Effector CD8-positive, alpha-beta T cell (primary cell): ENCODE results near the gene RABL6.
"Not testable (repeated sequence)": the region's sequence is repeated elsewhere in the genome, so short reads cannot be mapped to it uniquely, and the experiment has no call there.

Experiments used
- DNase-seq: peaks from one replicate; lab custom pipeline; 2025; lab: John Stamatoyannopoulos, UW

The RABL6 gene

DNA sequence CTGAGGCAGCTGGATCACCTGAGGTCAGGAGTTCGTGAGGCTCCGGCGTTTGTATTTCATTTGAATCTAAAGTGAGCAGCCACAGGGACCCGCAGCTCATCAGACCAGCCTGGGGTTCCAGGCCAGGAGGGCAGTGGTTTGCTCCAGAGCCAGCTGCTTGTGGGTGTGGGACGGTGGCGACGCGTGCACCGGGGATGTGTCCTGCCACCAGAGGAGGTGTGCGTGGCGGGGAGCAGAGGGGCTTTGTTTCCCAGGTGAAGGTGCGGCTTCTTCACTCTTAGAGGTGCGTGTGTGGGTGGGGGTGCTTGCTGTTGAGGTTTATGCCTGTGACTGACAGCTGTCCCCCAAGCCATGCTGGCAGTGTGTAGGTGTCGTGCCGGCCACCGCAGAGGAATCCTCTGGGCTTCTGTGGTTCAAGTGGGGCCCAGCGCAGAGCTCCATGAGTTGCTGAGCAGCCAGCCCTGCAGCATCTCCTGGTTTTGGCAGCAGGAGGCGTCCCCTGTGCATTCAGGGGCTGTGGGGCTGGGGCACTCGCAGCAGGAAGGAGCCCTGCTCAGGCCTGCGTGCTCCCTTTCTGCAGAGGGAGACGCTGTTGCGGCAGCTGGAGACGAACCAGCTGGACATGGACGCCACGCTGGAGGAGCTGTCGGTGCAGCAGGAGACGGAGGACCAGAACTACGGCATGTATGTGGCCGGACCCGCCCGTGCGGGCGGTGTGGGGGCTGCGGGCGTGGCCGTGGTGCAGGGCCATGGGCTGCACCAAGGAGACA is 27.6 kb downstream of the RABL6 start:
- DNase-seq = no peak

DNA sequence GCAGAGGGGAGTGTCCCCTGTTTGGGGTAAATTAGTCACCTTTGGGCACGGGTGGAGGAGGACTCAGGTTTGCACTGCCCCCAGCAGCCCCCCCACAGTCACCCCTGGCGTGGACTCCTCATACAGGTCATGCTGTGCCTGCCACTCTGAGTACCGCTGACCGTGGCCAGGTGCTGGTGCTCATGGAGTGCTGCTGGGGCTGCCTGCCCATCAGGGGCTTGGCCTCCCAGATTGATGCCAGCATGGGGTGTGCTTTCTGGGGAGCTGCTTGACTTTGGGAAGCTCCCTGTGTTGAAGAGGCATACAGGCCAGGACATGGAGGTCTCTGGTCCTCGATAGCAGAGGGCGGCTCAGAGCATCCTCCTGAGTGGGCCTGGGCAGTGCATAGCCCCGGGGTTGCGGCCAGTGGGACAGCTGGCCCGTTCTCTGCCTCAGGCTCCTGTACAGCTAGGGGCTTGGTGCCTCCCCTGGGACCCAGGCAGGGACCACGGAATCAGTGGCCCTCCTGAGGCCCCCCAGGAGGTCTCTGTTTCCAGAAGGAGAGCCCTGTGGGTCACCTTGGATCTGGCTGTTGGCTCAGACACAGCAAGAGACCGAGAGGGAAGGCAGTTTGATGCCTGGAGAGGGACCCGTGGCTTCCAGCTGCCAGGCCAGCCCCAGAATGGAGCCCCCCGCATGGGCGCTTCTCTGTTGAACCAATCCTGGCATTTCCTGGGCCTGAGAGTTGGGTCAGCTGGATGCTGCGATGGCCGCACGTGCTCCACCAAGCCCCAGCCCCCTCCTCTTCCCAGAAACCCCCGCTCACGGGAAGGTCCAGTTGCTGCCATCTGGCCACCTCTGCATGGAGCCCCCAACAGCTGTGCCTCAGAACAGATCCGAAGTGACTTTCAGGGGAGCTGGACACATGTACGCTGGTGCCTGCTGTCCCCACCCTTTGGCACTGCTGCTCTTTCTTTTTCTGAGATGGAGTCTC is 28.5 kb downstream of the RABL6 start:
- DNase-seq = no peak

DNA sequence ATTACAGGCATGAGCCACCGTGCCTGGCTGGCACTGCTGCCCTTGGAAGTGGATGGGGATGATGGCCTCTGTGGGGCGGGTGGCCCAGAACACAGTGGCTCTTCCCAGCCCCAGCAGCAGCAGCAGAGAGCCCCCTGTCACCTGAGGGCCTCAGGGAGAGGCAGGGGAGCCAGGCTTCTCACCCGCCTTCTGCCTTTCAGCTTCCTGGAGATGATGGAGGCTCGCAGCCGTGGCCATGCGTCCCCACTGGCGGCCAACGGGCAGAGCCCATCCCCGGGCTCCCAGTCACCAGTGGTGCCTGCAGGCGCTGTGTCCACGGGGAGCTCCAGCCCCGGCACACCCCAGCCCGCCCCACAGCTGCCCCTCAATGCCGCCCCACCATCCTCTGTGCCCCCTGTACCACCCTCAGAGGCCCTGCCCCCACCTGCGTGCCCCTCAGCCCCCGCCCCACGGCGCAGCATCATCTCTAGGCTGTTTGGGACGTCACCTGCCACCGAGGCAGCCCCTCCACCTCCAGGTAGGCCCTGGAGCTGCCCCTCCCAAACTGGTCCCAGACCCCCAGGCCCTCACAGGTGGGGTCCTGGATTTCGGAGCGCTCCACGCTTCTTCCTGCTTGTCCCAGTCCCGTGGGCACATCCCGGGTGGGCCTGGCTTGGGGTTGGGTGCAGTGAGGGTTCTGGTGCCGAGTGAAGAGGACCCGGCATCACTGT is 29.6 kb downstream of the RABL6 start:
- DNase-seq = no peak

DNA sequence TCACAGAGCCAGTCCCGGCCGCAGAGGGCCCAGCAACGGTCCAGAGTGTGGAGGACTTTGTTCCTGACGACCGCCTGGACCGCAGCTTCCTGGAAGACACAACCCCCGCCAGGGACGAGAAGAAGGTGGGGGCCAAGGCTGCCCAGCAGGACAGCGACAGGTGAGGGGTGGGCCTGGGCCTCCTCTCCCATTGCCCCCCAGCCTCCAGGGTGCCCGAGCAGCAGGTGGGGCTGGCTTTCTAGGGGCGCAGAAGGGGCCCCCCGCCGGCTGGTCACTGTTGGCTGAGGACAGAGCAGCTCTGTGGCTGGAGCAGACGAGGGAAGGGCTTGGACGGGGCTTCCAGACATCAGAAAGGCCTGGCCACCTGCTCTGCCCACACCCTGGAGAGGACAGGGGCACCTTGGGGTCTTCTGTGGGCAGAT is 30.1 kb downstream of the RABL6 start:
- not testable (repeated sequence) for DNase-seq

DNA sequence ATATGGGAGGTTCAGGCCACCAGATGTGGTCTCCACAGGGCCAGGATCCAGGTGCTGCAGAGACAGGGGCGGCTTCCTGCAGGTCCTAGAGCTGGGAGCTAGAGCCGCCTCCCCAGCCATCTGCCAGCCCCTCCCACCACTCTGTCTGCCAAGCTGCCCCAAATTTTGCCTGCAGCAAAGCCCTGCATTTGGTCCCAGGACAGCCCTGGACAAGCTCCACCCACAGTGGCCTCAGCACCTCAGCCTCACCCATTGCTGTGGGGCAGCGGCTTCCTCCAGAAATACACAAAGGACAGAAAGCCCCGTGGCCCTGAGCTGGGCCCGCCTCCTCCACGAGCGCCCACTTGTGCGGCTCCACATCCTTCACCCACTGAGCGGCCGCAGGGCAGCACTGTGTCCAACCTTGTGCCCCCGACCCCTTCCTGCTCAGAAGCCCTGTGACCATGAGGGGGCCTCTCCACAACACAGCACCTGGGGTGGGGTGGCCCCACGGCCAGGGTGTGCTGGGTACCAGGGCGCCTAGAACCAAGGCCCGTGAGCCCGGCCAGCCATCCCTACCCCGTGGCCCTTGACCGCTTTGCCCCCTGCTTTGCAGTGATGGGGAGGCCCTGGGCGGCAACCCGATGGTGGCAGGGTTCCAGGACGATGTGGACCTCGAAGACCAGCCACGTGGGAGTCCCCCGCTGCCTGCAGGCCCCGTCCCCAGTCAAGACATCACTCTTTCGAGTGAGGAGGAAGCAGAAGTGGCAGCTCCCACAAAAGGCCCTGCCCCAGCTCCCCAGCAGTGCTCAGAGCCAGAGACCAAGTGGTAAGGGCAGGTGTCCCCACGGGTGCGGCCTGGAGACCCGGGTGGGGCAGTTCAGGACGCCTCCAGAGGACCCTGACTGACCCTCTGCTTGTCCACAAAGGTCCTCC is 30.8 kb downstream of the RABL6 start:
- no peak for DNase-seq

DNA sequence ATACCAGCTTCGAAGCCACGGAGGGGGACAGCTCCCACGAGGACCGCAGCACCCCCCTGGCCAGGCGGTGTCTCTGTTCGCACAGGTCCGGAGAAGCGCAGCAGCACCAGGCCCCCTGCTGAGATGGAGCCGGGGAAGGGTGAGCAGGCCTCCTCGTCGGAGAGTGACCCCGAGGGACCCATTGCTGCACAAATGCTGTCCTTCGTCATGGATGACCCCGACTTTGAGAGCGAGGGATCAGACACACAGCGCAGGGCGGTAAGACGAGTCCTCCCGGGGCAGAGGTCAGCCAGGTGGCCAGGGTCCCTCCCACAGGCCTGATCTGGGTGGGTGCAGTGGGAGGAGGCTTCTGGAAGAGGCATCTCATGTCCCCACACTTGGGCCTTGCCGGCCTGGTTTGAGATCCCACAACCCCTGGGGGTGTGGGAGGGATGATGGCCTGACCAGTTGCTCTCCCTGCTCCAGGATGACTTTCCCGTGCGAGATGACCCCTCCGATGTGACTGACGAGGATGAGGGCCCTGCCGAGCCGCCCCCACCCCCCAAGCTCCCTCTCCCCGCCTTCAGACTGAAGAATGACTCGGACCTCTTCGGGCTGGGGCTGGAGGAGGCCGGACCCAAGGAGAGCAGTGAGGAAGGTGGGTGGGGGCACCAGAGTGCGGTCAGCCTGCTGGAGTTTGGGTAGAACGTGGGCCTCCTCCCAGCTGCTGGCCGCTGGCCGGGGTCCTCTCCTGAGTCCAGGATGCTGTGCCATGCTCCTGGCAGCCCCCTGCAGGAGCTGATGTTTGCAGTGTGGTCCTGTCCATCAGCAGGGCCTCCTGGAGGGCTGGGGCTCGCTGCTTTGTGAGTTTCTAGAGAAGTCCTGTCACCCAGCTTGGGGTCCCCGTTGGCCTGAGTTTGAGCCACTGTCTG is 31.7 kb downstream of the RABL6 start:
- DNase-seq = no peak

DNA sequence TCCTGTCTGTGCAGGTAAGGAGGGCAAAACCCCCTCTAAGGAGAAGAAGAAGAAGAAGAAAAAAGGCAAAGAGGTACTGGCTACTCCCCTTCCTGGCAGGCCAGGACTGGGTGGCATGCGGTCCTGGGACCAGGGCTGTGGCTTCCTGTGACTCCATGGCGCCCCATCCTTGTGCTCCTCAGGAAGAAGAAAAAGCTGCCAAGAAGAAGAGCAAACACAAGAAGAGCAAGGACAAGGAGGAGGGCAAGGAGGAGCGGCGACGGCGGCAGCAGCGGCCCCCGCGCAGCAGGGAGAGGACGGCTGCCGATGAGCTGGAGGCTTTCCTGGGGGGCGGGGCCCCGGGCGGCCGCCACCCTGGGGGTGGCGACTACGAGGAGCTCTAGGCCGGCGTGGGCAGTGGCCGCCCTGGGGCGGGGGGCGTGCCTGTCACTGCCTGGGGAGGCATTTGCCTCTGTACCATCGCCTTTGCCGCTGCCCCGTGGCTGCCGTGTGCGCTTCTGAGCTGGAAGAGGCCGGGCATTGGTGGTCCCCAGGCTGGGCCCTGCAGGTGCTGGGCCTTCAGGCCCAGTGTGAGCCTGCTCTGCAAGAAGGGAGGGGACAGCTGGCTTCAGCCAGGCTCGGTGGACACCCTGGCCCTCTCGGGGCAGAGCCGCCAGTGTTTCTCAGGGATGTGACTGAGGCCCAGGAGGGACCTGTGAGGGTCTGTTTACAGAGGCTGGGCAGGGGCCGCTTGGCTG is 32.6 kb downstream of the RABL6 start:
- no peak for DNase-seq

DNA sequence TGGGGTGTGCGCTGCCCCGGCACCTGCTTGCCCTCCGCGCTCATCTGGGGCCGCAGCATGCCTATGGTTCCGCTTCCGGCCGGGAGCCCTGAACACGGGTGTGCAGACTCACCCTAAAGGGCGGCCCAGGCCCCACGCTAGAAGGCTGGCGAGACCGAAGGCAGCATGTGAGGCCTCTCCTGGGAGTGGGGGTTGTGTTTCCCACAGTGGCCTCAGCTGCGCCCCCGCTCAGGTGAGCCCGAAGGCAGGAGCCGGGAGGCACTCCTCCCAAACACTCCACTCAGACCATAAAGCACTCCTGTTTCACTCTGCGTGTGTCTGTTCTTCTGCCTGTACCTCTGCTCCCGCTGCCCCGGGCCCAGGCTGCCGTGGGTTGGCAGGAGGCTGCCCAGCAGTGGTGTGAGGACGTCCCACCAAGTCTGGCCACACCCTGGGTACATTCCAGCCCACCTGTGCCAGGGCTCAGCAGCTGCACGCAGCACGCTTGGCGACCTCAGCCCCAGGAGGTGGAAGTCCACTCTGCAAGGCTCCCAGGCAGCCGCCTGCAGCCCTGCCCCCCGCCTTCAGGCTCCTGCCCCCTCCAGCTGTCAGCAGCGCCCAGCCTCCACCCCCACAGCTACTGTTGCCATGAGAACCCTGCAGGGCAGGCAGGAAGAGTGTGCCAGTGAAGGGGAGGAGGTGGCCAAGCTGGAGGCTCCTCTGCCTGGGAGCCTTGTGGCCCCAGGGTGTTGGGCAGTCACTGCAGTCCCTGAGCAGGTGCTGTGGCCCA is 33.3 kb downstream of the RABL6 start:
- DNase-seq = no peak

DNA sequence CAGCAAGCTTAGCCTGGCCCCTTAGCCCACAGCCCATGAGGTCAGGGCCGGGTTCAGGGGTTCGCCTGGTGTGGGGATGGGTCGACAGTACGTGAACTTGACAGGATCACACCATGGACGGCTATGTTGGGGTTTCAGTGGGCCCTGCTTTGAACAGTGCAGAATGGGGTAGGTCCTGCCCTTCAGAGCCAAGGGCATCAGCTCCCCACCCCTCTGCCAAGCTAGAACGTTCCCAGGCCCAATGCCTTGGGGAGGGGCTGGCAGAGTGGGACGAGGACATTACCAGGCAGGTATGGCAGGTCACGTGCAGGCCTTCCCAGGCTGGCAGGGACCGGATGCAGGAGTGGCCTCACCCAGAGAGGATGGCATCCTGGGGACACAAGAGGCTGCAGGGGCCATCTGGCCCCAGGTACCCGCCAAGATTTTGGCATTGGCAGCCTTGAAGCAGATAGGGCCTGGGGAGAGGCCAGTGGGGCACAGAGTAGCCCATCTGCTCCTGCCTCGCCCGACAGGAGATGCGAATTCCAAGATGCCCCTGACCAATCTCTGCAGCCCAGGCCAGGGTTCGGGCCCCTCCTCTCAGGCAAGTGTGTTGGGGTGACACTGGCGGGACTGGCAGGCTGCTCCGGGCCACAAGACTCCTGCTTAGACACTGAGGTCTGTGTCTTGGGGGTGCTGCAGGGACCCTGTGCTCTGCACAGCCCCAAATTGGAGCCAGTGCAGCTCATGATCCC is 34.1 kb downstream of the RABL6 start:
- not testable (repeated sequence) for DNase-seq

DNA sequence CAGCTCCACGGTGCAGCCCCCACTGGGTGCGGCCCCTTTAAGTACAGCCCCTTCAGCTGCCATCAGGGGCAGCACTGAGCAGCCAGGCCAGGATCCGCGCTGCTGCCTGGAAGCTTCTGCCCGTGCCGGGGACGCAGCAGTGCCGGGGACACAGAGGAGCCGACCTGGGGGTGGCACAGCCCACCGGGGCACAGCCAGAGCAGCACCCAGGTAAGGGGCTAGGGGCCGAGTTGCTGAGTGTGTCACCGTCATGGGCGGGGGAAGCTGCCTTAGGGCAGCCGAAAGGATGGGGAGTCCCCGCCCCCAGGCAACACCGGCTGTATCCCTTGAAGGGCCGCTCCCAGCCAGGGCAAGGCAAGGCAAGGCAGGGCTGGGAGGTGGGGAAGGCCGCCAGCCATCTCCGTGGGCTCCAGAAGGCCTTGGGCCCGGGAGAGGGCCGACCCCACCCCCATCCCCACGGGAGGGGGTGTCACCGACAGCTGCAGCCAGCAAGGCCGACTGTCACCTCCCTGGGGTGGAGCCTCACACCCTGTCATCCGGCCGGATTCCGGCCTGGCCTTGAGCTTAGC is 34.7 kb downstream of the RABL6 start, which contains the start of gene AJM1:
AJM1 (plus strand) TSS at position 99 of the 569 bp plus-strand sequence. CDS start 1,937 bp downstream, outside the sequence.
- peak; percentile 63 for DNase-seq

DNA sequence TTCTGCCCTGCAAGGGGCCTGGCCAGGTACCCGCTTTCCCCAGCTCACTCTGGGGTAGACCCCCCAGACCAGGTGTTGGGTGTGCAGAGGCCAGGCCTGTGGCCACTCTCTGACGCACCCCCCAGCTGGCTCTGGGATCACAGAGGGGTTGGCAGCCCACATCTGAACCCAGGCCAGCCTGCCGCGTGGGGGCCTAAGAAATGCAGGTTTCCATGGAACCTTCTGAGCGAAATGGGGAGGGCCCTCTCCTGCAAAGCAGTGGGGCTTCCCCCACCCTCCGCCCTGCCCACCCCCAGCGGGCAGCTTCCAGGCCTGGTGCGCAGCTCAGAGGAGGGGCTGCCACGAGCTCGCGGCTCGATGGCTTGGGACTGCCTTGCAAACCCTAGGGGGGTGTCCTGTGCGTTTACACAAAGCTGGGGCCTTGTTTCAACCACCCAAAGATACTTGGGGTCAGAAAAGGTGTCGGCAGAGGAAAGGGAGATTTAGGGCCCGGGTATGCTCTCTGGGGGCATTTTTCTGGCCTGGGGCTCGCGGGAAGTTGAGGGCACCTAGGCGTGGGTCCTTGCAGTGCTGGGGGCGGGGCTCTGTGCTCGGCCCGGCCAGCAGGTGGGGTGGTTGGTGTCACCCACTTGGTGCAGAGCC is 35.5 kb downstream of the RABL6 start:
- not testable (repeated sequence) for DNase-seq

DNA sequence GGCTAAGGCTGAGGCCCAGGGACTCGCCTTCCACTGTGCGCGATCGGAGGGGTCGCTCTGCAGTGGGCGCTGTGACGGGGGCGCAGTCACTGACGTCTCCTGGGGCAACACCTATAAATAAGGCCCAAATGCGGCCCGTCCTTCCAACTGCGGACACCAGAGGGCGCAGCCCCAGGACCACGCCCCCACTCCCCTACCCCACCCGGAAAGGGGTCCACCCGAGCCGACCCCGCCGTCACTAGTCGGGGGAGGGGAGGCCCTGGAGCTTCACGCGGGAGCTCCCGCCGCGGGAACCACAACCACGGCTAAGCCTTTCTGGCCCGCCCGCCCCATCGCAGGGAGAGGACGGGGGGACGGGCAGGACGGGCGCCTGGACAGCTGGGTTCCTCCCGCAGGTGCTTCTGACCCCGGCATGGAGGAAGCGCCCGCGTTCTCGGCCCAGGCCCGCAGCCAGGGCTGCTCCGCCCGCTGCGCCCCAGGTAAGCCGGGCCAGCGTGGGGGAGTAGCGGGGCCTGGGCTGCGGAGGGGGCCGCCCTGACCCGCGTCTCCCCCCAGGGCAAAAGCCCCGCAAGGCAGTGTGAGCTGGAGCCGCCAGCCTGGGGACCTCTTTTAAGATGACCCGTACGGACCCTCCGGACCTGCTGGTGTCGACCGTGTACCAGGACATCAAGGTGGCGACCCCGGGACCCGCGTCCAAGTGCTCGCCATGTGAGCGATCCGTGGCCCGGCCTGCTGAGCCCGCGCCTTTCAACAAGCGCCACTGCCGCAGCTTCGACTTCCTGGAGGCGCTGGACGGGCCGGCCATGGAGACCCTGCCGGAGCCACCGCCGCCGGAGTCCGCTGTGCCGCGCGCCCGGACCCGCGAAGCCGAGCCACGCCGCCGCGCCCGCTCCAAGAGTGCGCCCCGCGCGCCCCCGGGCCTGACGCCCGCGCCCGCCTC is 36.3 kb downstream of the RABL6 start:
- DNase-seq = peak; percentile 30

DNA sequence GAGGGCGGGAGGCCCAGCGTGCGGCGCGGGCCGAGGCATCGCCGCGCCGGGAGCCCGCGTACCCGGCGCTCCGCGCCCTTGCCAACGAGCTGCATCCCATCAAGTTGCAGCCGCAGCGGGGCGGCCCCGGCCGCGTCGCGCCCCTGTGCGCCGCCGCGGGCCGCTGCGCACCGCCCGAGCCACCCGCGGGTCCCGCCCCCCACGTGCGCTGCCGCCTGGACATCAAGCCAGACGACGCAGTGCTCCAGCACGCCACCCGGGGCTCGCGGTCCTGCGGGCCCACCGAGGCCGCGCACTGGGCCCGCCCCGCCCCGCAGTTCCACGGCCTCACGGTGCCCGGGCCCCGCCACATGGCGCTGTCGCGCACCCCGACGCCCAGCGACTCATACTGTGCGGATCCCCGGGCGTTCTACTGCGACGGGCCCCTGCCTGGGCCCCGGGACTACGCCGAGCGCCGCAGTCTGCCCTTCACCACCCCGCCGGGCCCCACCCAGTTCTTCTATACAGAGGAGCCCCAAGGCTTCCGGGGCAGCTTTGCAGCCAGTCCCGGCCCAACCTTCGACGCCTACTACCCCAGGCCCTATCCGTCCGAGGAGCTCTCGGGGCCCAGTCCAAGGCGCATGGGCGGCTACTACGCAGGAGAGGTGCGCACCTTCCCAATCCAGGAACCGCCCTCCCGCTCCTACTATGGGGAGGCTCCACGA is 37.2 kb downstream of the RABL6 start:
- no peak for DNase-seq

DNA sequence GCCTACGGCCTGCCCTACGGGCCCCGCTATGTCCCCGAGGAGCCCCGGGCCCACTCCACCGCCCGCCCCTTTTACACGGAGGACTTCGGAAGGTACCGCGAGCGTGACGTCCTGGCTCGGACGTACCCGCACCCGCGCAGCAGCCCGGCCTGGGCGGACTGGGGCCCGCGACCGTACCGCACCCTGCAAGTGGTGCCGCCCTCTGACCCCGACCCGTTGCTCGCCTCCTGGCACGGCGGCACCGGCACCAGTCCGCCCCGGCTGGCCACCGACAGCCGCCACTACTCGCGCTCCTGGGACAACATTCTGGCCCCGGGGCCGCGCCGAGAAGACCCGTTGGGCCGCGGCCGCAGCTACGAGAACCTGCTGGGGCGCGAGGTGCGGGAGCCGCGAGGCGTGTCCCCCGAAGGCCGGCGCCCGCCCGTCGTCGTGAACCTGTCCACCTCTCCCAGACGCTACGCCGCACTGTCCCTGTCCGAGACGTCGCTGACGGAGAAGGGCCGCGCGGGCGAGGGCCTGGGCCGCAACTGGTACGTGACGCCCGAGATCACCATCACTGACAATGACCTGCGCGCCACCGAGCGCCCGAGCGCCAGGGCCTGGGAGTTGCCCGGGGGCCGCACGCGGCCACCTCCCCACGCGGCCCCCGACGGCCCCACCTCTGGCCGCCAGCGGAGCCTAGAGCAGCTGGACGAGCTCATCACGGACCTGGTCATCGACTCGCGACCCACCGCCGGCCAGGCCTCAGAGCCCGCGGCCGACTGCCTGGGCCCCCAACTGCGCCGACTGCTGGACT is 37.9 kb downstream of the RABL6 start:
- DNase-seq = no peak
